GM18526 (cell line): Measurements from ENCODE around the gene FBXW4.

Experiments used
- POLR2A ChIP-seq: IDR thresholded peaks from 3 replicates; pipeline ENCODE4 v1.6.1; 2011; ENCODE audit not compliant: insufficient read length; ENCODE audit errors: extremely low read depth

FBXW4 gene

DNA sequence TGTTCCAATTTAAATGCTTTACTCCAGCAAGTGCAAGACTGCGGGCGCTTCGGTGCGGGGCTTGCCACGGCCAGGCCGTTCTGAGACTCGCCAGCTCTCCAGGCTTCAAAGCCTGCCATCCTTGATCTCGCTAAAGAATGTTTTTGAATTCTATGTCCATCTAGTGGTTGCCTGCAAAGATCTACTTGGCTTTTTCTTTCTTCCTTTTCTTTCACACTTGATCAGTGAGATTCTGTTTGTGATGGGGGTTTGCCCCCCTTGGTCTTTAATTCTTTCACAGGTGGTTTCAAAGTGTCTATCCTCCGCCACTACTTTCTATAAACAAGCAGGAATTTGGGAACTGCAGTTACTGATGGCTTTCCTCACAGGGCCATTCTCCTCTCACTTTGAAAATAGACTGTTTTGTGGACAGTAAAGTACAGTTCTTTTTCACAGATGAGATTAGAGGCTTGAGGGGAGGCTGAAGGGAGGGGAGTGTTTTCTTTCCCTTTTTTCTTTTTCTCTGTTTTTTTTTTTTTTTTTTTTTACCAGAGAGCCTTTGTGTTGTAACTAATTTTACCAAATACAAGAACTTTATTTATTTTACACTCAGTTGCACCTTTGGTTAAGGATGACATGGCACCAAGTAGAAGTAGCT lies 15.2 kb upstream of the FBXW4 start:
- TF ChIP-seq POLR2A, result no peak

DNA sequence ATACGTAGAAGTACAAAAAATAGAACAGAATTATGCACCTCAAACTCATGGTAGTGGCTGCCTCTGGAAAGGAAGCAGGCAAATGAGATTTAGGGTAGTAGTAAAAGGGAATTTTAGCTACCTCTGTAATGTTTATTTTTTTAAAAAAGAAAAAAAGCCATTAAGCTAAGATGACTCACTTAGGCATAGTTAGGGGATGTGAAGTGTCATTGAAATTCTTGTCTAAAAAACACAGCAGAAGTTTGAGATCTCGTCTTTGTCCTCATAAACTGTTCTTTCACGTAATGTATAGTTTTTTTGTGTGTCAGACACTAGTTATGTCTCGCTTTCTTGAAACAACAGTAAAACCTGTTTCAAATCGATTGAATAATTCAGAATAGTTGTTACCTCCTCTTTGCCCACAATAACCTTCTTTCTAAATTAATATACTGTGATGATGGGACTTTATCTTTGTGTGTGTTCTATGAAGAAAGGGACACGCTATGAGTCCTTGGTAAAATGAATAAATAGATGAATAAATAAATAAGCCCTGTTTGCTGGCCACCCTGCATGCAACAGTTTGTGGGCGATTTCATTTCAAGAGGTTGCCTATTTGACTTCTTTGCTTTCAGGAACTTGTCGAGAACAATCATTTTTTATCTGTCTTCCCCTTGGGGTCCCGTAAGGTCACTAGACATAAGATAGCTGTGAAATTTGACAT lies 14.5 kb upstream of the FBXW4 start:
- no peak for TF ChIP-seq POLR2A

DNA sequence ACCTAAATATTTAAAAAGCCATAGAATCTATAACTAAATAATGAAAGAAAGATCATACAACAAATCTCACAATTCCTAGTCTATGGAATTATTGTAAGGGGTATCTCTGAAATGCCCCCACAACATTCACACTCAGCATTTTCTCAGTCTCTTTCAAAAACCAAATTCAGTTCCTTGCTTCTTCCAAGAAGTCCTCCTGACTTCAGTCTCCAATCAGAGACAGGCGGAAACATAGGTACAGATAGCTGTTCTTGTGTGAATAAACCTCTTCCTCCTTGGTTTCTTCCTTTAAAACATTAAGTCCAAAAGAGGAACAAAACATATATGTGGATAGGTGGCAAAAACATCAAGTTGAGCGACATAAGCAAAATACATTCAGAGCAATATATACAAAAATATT lies 13.9 kb upstream of the FBXW4 start:
- TF ChIP-seq POLR2A, result no peak

DNA sequence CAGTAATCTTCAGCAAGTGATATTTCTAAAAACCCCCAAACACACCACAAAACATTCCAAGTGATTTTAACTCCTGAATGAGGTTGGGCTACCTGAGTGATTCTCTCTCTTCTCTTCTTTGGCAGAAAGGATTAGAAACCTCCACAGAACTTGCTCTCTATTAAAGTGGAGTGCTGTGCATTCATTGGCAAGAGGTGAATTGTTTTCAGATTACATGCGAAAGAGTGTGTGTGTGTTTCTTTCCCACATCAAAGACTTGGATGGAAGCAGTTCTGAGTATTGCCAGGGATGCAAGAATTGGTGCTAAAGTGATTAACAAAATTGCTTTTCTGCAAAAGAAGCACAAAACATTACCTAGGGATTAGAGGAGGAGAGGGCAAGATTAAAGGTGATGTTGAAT lies 13.1 kb upstream of the FBXW4 start:
- TF ChIP-seq POLR2A, result no peak

DNA sequence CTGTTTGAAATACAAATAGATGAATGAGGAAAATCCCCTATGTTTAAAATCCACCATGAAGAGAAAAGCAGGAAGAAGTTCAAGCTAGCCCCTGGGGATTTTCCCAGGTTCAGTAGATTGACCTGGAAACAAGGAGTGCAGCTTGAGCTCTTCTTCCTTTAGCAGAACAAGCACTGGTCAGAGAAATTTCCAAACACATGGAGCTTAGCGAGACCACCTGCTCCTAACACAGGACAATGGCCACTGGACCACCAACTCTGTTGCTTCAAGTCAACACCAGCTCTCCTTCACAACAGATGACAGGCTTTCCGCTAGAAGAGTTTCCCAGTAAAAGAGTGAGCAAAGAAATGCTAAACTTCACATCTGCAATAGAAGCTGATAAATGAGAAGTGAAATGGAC lies 9.4 kb upstream of the FBXW4 start:
- no peak for TF ChIP-seq POLR2A

DNA sequence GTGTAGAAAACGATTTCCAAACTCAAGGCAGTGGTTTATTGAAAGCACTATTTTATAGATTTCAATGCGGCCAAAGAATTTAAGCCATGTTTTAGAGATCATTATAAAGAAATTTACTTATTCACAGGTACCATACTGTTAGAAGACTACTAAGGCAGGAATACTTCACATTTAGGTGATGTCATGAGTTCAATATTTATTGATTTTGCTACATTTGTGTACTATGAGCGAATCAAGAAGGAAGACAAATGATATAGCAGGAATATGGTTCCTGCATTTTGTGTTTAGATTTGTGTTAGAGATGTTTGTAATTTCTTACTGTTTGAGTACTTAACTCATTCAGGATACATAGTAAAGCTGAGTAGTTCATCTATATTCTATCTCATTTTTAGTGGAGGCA lies 1.7 kb upstream of the FBXW4 start:
- TF ChIP-seq POLR2A, result no peak

DNA sequence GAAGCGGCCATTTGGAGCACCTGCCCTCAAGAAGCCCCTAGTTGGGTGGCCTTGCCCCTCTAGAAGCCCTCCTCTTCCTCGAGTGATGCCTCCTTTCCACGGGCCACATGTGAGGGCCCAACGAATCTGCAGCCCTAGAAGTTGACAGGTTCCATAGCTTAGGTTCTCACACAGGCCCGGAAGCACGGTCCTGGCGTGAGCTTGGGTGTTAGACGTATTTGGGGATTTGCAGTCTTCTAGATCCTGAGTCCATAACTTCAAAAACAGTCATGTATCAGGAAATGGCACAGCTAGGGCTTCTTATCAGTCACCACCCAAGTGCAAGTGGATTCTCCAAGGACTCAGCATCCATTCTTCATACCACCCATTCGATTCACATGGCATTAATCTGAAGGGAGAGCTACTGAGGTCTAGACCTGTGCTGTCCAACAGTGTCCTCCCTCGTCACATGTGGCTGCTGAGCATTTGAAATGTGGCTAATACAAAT lies 477 bp upstream of the FBXW4 start:
- no peak for TF ChIP-seq POLR2A

DNA sequence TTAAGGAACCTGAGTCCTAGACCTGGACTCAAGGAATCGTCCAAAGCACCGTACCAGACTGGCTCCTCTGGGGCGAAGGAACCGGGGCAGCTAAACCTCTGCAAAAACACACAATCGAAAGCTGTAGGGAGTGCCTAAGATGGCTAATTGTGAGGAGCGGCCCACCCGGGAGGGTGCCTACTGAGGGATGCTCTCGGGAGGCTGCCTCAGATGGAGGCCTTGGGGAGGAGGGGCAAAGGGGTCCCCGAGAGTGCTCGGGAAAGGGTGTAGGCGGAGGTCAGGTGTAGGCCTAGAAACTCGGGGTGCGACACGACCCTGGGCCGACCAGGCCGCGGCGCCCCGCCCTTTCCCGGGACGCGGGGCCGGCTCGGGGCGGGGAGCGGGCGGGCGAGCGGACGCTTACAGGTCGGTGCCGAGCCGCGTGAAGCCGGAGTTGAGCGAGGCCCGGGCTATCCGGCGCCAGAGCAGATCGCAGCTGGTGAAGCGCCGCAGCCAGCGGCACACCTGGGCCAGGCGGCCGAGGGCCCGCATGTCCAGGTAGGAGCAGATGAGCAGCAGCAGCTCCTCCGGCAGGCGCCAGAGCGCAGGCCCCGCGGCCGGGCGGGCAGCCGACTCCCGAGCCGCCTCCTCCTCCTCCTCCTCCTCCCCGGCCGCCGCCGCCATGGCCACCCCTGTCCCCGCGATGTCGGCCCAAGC lies 844 bp downstream of the FBXW4 start:
- TF ChIP-seq POLR2A, result no peak

DNA sequence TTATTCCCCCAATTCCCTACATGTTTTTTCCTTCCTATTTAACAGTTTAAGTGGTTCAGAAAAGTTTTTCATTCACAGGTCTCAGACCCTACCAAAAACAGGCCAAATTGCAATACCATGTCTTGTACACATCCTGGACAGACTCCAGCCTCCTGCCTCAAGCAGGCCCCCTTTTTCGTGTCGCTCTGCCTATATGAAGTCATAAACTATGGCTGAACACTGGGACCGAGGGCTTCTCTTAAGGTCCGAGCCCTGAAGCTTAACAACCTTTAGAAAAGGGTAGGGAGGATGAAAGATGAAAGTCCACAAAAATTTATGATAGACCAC lies 1.4 kb downstream of the FBXW4 start:
- TF ChIP-seq POLR2A, result no peak

DNA sequence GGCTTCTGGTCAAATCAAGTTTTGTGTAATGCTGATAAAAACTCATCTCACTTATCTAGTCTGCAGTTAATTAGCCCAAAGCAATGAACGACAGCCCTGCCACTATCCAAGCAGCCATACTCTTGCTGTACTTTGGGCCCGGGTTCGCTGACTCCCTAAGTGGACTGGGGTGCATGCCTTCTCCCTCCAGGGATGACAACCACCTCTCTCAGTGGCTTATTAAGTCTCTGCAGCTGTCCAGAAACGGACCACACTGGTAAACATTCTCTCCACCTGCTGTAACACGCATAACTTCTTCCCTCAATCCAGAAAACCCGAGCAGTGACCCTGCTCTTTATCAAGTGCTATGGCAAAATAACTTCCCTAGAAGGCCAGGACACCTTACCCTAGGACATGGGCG lies 3.9 kb downstream of the FBXW4 start:
- TF ChIP-seq POLR2A, result no peak

DNA sequence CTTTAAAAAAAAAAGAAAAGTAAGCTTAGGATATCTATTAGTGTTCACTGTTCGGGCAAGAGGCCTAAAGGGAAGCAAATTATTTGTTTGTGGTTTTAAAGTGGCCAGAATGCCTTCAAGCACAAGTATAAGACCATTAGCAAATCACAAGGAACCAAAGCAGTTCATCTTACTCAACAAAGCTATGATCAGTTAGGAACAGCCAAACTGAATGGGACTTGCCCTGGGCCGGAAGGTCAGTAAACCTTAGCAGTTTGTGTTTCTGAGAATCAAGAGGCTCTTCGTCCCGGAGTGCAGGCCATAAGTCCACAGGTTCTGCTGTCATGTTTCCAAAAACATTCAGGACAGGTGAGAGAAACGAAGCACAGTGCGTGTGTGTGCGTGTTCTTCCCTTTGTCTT lies 4.5 kb downstream of the FBXW4 start:
- no peak for TF ChIP-seq POLR2A

DNA sequence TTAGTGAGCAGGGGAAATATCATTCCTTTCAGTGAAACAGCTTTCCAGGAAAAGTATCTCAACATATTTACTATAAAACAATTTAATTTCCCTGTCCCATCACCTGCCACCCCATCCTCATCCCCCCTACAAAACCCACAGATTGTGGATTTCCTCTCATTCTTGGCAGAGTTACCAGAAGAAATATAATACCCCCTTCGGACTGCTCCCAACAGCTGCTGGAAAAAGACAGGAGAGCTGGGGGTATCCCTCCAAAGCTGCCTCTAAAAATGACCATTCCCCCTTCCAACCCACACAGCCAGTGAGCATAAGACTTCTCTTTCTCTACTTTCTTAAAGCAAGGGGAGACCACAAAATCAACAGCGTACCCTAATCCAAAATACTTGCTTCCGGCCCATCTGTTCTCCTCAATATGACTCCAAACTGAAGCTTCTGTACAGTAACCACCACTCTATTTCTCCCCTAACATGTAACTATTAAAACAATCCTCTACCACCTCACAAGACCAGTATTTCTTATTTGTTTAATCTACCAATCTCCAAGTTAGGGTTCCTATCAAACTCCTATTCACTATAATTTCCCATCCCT lies 7.8 kb downstream of the FBXW4 start:
- no peak for TF ChIP-seq POLR2A

DNA sequence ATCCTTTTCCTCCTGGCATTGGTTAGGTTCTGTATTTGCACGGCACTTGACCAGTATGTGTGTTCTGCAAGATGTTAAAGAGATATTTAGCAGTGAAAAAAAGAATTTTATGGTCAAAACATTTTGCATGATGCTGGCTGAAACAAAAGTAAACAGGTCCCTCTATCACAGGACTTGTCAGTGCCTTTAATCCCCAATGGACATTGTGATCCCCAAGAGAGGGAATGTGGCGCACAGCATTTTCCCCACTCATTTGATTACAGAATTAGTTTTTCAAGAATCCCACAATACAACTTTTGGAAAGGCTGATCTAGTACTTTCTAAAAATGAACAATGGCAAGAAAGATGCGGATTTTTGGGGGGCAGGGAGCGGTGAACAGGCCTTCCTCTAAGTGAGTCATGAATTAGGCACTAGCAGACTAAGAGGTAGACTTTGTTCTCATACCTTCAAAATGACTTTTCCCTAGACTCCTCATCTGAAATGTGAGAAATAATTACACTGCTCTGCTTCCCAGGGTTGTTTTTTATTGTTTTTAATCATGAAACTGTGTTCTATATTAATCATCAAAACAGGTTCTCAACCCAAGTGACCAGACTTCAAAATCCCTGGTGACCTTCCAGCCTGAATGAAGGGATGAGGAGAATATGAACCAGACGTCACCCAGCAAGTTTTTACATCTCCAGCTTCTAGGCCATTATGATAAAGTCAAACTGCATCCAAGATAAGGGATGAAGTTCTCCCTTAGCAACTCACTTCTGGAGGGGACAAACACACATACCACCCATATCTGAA lies 8.6 kb downstream of the FBXW4 start:
- TF ChIP-seq POLR2A, result no peak

DNA sequence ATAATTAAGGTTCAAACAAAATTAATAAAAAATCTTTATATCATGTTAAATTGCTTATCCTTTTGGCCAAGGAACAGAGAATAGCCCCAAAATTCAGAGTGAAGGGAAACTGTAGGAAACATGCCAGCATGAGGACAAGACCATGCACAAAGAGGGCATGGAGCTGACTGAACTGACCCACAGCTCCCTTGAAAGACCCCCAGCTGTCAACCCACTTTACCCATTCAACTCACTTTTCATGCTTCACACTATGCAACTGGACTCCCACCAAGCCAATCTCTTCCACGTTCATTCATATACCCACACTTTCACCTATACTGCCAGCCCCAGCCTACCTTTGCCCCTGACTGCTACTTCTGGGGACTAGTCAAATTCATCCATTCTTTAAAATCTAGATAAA lies 10.2 kb downstream of the FBXW4 start:
- no peak for TF ChIP-seq POLR2A

DNA sequence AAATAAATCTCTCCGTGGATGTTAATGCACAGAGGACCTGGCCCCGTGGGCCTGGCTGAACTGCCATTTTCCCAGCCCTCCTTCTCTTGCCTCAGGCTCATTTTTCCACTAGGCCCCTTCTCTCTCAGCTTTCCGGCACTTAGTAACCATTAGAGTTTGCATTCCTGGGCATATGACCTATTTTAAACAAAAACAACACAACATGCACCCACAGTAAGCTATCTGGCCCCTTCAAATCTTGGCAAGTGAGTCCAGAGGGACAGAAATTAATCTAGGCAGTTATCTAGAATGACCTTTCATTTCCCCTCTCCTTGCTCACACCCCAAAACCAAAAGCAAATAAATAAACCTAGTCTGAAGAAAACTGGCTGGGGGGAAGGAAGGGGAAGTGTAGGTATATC lies 11.7 kb downstream of the FBXW4 start:
- TF ChIP-seq POLR2A, result no peak
